Measurements from ENCODE around the gene CLDN19. TPM values are rescaled to one million over a fixed set of nuclear protein-coding genes. Genes with fewer than 3 reads are reported as not detected.

CLDN19 gene
- total and polyA plus RNA-seq, 4 donors: 0.14 to 5.1 TPM; not detected in 2

GRCh38 chr1:42731585-42731984, 8.5 kb downstream of the CLDN19 start:
- no peaks in the 10 kb centered on the region for H3K4me1 ChIP-seq (ENCODE audit: control insufficient read depth in 4 of 4, insufficient read depth in 4 of 4, low read length in 3 of 4)
- no peak overlapping the region for H3K9ac ChIP-seq (ENCODE audit: low read depth in 1 of 2, low read length in 2 of 2)
- TF ChIP-seq, protein P1, sequence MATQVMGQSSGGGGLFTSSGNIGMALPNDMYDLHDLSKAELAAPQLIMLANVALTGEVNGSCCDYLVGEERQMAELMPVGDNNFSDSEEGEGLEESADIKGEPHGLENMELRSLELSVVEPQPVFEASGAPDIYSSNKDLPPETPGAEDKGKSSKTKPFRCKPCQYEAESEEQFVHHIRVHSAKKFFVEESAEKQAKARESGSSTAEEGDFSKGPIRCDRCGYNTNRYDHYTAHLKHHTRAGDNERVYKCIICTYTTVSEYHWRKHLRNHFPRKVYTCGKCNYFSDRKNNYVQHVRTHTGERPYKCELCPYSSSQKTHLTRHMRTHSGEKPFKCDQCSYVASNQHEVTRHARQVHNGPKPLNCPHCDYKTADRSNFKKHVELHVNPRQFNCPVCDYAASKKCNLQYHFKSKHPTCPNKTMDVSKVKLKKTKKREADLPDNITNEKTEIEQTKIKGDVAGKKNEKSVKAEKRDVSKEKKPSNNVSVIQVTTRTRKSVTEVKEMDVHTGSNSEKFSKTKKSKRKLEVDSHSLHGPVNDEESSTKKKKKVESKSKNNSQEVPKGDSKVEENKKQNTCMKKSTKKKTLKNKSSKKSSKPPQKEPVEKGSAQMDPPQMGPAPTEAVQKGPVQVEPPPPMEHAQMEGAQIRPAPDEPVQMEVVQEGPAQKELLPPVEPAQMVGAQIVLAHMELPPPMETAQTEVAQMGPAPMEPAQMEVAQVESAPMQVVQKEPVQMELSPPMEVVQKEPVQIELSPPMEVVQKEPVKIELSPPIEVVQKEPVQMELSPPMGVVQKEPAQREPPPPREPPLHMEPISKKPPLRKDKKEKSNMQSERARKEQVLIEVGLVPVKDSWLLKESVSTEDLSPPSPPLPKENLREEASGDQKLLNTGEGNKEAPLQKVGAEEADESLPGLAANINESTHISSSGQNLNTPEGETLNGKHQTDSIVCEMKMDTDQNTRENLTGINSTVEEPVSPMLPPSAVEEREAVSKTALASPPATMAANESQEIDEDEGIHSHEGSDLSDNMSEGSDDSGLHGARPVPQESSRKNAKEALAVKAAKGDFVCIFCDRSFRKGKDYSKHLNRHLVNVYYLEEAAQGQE (IDR thresholded peaks at IDR 0.05): no peak
- TF ChIP-seq, protein P2, sequence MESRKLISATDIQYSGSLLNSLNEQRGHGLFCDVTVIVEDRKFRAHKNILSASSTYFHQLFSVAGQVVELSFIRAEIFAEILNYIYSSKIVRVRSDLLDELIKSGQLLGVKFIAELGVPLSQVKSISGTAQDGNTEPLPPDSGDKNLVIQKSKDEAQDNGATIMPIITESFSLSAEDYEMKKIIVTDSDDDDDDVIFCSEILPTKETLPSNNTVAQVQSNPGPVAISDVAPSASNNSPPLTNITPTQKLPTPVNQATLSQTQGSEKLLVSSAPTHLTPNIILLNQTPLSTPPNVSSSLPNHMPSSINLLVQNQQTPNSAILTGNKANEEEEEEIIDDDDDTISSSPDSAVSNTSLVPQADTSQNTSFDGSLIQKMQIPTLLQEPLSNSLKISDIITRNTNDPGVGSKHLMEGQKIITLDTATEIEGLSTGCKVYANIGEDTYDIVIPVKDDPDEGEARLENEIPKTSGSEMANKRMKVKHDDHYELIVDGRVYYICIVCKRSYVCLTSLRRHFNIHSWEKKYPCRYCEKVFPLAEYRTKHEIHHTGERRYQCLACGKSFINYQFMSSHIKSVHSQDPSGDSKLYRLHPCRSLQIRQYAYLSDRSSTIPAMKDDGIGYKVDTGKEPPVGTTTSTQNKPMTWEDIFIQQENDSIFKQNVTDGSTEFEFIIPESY (IDR thresholded peaks at IDR 0.05): no peak
- TF ChIP-seq EGR1 (IDR thresholded peaks at IDR 0.05; ENCODE audit: low read depth in 2 of 2): no peak
- TF ChIP-seq HNF4A (conservative IDR thresholded peaks at IDR 0.05): no peak
- no peak for TF ChIP-seq RAD21 (IDR thresholded peaks at IDR 0.05)
- no peak for TF ChIP-seq RXRA (IDR thresholded peaks at IDR 0.05)
- TF ChIP-seq HNF4G (IDR thresholded peaks at IDR 0.05): no peak
- TF ChIP-seq YY1 (IDR thresholded peaks at IDR 0.05): no peak
- TF ChIP-seq SP1 (IDR thresholded peaks at IDR 0.05): no peak
- TF ChIP-seq JUND (IDR thresholded peaks at IDR 0.05): no peak
- no peak for TF ChIP-seq GABPA (IDR thresholded peaks at IDR 0.05 in 1 of 2, conservative IDR thresholded peaks at IDR 0.05 in 1 of 2)
- TF ChIP-seq, protein P3, sequence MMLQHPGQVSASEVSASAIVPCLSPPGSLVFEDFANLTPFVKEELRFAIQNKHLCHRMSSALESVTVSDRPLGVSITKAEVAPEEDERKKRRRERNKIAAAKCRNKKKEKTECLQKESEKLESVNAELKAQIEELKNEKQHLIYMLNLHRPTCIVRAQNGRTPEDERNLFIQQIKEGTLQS (IDR thresholded peaks at IDR 0.05): no peak
- TF ChIP-seq, protein P4, sequence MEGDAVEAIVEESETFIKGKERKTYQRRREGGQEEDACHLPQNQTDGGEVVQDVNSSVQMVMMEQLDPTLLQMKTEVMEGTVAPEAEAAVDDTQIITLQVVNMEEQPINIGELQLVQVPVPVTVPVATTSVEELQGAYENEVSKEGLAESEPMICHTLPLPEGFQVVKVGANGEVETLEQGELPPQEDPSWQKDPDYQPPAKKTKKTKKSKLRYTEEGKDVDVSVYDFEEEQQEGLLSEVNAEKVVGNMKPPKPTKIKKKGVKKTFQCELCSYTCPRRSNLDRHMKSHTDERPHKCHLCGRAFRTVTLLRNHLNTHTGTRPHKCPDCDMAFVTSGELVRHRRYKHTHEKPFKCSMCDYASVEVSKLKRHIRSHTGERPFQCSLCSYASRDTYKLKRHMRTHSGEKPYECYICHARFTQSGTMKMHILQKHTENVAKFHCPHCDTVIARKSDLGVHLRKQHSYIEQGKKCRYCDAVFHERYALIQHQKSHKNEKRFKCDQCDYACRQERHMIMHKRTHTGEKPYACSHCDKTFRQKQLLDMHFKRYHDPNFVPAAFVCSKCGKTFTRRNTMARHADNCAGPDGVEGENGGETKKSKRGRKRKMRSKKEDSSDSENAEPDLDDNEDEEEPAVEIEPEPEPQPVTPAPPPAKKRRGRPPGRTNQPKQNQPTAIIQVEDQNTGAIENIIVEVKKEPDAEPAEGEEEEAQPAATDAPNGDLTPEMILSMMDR (IDR thresholded peaks at IDR 0.05; ENCODE audit: low read depth, low read length, missing input control): no peak
- no peak for TF ChIP-seq MAX (IDR thresholded peaks at IDR 0.05)
- TF ChIP-seq FOXA2 (IDR thresholded peaks at IDR 0.05): no peak
- no peak for TF ChIP-seq NR2F2 (IDR thresholded peaks at IDR 0.05)
- no peak for TF ChIP-seq FOXA1 (IDR thresholded peaks at IDR 0.05)
- TF ChIP-seq TAF1 (conservative IDR thresholded peaks at IDR 0.05): no peak
- H3K4me3 ChIP-seq (ENCODE audit: low read depth in 1 of 3, low read length in 3 of 3): no peak overlapping the region
- H3K9me3 ChIP-seq (ENCODE audit: control insufficient read depth in 4 of 4, low read length in 3 of 4): no peaks in the 10 kb centered on the region
- H3K27me3 ChIP-seq (ENCODE audit: control insufficient read depth in 4 of 4, insufficient read depth in 4 of 4, low read length in 3 of 4): no peaks in the 10 kb centered on the region
- no peak overlapping the region for H3K27ac ChIP-seq (ENCODE audit: low read depth in 1 of 2, low read length in 2 of 2)
- 84% methylated on average over 3 of the region's 3 CpGs for WGBS
- H3K36me3 ChIP-seq (ENCODE audit: control insufficient read depth in 4 of 4, insufficient read depth in 3 of 4, low read depth in 1 of 4, low read length in 3 of 4): no peaks in the 10 kb centered on the region
- no peak for DNase-seq (ENCODE audit: low spot score)

Data from liver (tissue), 9 donors.